GM18873 (cell line): ENCODE results near the gene GRIK3.

Experiments
- ATAC-seq: cut with Tn5 transposase; IDR thresholded peaks from one replicate; pipeline ENCODE4 v1.9.1; 2021; ENCODE audit warnings: mild to moderate bottlenecking, moderate library complexity, moderate number of reproducible peaks; ENCODE audit not compliant: unreplicated experiment, low FRiP score

The GRIK3 gene

GRCh38 chr1:36842448-36842847 lies 191.9 kb downstream of the GRIK3 start:
- ATAC-seq, result no peak

- ATAC-seq, result no peak
Measured at GRCh38 chr1:36839485-36839884, 194.8 kb downstream of the GRIK3 start.

GRCh38 chr1:36838888-36839287 lies 195.4 kb downstream of the GRIK3 start:
- ATAC-seq, result no peak

GRCh38 chr1:36836916-36837315 lies 197.4 kb downstream of the GRIK3 start:
- no peak for ATAC-seq

- no peak for ATAC-seq
Measured at GRCh38 chr1:36836196-36836883, 198.0 kb downstream of the GRIK3 start.

GRCh38 chr1:36835696-36836095 lies 198.6 kb downstream of the GRIK3 start:
- no peak for ATAC-seq

- ATAC-seq, result no peak
Measured at GRCh38 chr1:36835017-36835695, 199.2 kb downstream of the GRIK3 start.

GRCh38 chr1:36834586-36834985 lies 199.7 kb downstream of the GRIK3 start:
- ATAC-seq, result no peak

- no peak for ATAC-seq
Measured at GRCh38 chr1:36831186-36831810, 203.0 kb downstream of the GRIK3 start.

GRCh38 chr1:36829961-36830360 lies 204.4 kb downstream of the GRIK3 start:
- no peak for ATAC-seq

- ATAC-seq, result no peak
Measured at GRCh38 chr1:36829066-36829465, 205.2 kb downstream of the GRIK3 start.

GRCh38 chr1:36825226-36825625 lies 209.1 kb downstream of the GRIK3 start:
- no peak for ATAC-seq

GRCh38 chr1:36824390-36824861 lies 209.9 kb downstream of the GRIK3 start:
- ATAC-seq, result no peak

GRCh38 chr1:36822648-36823047 lies 211.7 kb downstream of the GRIK3 start:
- ATAC-seq, result no peak

GRCh38 chr1:36821386-36821785 lies 212.9 kb downstream of the GRIK3 start:
- no peak for ATAC-seq

GRCh38 chr1:36818771-36819170 lies 215.5 kb downstream of the GRIK3 start:
- no peak for ATAC-seq

GRCh38 chr1:36816348-36816747 lies 218.0 kb downstream of the GRIK3 start:
- no peak for ATAC-seq

GRCh38 chr1:36814774-36815173 lies 219.5 kb downstream of the GRIK3 start:
- ATAC-seq, result no peak

- ATAC-seq, result no peak
Measured at GRCh38 chr1:36814083-36814482, 220.2 kb downstream of the GRIK3 start.

- no peak for ATAC-seq
Measured at GRCh38 chr1:36807262-36807661, 227.1 kb downstream of the GRIK3 start.

GRCh38 chr1:36805979-36806640 lies 228.2 kb downstream of the GRIK3 start:
- no peak for ATAC-seq
